GM23338 (cell line): ENCODE results near the gene LRP1B. TPM values are rescaled to one million over a fixed set of nuclear protein-coding genes. Genes with fewer than 3 reads are reported as not detected.

Source experiments
- ATAC-seq: fragments of 200-7000 bp; cut with Tn5 transposase; 3 replicates; pipeline ENCODE4 v1.9.1; 2020
- DNase-seq: peaks from one replicate; pipeline ENCODE4 v3.0.0-alpha.2; 2015; ENCODE audit warnings: low spot score
- H2AFZ ChIP-seq: fragments of 200-600 bp; sonication (generic); 2 replicates; pipeline ENCODE4 v1.8.0; 2016; ENCODE audit warnings: antibody characterized with exemption, mild to moderate bottlenecking, moderate library complexity
- H3F3A ChIP-seq: fragments of 200-600 bp; sonication (generic); replicated peaks from 2 replicates; pipeline ENCODE4 v1.8.0; 2017; ENCODE audit warnings: antibody characterized with exemption, mixed run types, low read depth
- H3K27ac ChIP-seq: fragments of 200-600 bp; sonication (generic); 2 replicates; pipeline ENCODE4 v1.6.1; 2016; ENCODE audit warnings: low read depth
- H3K27me3 ChIP-seq: fragments of 200-600 bp; sonication (generic); 2 replicates; pipeline ENCODE4 v1.8.0; 2016; ENCODE audit warnings: mild to moderate bottlenecking, mixed run types, moderate library complexity; ENCODE audit not compliant: insufficient read depth
- H3K36me3 ChIP-seq: fragments of 200-600 bp; sonication (generic); 2 replicates; pipeline ENCODE4 v1.8.0; 2016; ENCODE audit warnings: mild to moderate bottlenecking; ENCODE audit not compliant: insufficient read depth
- H3K4me1 ChIP-seq: fragments of 200-600 bp; sonication (generic); 2 replicates; pipeline ENCODE4 v1.8.0; 2016; ENCODE audit warnings: mild to moderate bottlenecking, moderate library complexity; ENCODE audit not compliant: insufficient read depth
- H3K4me2 ChIP-seq: fragments of 200-600 bp; sonication (generic); 2 replicates; pipeline ENCODE4 v1.7.1; 2017; ENCODE audit warnings: mixed run types
- H3K4me3 ChIP-seq: fragments of 200-600 bp; sonication (generic); 2 replicates; pipeline ENCODE4 v1.6.1; 2016; ENCODE audit warnings: mixed run types
- H3K79me2 ChIP-seq: fragments of 200-600 bp; sonication (generic); replicated peaks from 2 replicates; pipeline ENCODE4 v1.8.0; 2017; ENCODE audit warnings: mild to moderate bottlenecking; ENCODE audit not compliant: insufficient read depth
- H3K9me2 ChIP-seq: fragments of 200-600 bp; sonication (generic); 2 replicates; pipeline ENCODE4 v1.8.0; 2017; ENCODE audit not compliant: insufficient read depth
- H4K20me1 ChIP-seq: fragments of 200-600 bp; sonication (generic); replicated peaks from 2 replicates; pipeline ENCODE4 v1.8.0; 2017; ENCODE audit warnings: mild to moderate bottlenecking; ENCODE audit not compliant: insufficient read depth
- H3K27ac Mint-ChIP-seq: 2 replicates; pipeline ENCODE4 v1.8.0; 2020; ENCODE audit warnings: inconsistent platforms, mild to moderate bottlenecking, moderate library complexity, mixed read lengths
- H3K27me3 Mint-ChIP-seq: 3 replicates; pipeline ENCODE4 v1.8.0; 2022; ENCODE audit warnings: low read depth, mild to moderate bottlenecking, moderate library complexity, mixed read lengths, inconsistent platforms; ENCODE audit not compliant: insufficient read depth, poor library complexity
- H3K36me3 Mint-ChIP-seq: 3 replicates; pipeline ENCODE4 v1.8.0; 2021; ENCODE audit warnings: low read depth, mild to moderate bottlenecking, inconsistent platforms, moderate library complexity, mixed read lengths
- H3K4me1 Mint-ChIP-seq: 3 replicates; pipeline ENCODE4 v1.8.0; 2020; ENCODE audit warnings: mild to moderate bottlenecking, inconsistent platforms, mixed read lengths
- H3K4me3 Mint-ChIP-seq: 3 replicates; pipeline ENCODE4 v1.8.0; 2021; ENCODE audit warnings: moderate library complexity, mild to moderate bottlenecking, inconsistent platforms, mixed read lengths
- H3K9me3 Mint-ChIP-seq: 3 replicates; pipeline ENCODE4 v1.8.0; 2020; ENCODE audit warnings: moderate library complexity, mild to moderate bottlenecking, inconsistent platforms, mixed read lengths
- CTCF ChIP-seq, 2 experiments: fragments of 200-600 bp in 1 of 2; sonication (generic) in 1 of 2; conservative IDR thresholded peaks; 2 replicates each; pipeline versions ENCODE4 v1.5.1 to v1.6.1; 2016 to 2017; ENCODE audit warnings: antibody characterized with exemption in 2 of 2, low read depth in 2 of 2, mild to moderate bottlenecking in 2 of 2, moderate library complexity in 1 of 2
- EZH2 ChIP-seq: fragments of 200-600 bp; sonication (generic); IDR thresholded peaks from one replicate; pipeline ENCODE4 v1.8.0; 2017; ENCODE audit warnings: antibody characterized with exemption, mild to moderate bottlenecking, low read depth; ENCODE audit not compliant: unreplicated experiment
- JUNB ChIP-seq: IDR thresholded peaks from one replicate; pipeline ENCODE4 v1.6.1; 2016; ENCODE audit warnings: antibody characterized with exemption; ENCODE audit not compliant: unreplicated experiment
- NANOG ChIP-seq: IDR thresholded peaks from 2 replicates; pipeline ENCODE4 v1.6.1; 2016; ENCODE audit warnings: antibody characterized with exemption, borderline replicate concordance
- POLR2AphosphoS5 ChIP-seq: IDR thresholded peaks from 2 replicates; pipeline ENCODE4 v1.6.1; 2016; ENCODE audit warnings: antibody characterized with exemption, low read depth
- STAT1 ChIP-seq: IDR thresholded peaks from one replicate; pipeline ENCODE4 v1.6.1; 2016; ENCODE audit warnings: antibody characterized with exemption; ENCODE audit not compliant: unreplicated experiment
- ZNF331 ChIP-seq: fragments of 250-450 bp; sonication (Bioruptor Pico); IDR thresholded peaks from 2 replicates; pipeline ENCODE4 v1.5.0; 2020; ENCODE audit warnings: low read depth, mild to moderate bottlenecking, moderate library complexity
- ZNF462 ChIP-seq: fragments of 250-450 bp; sonication (Bioruptor Pico); IDR thresholded peaks from 2 replicates; pipeline ENCODE4 v1.5.0; 2020; ENCODE audit warnings: mild to moderate bottlenecking, moderate library complexity
- polyA plus RNA-seq: library from polyadenylated mRNA; unstranded; fragments of >200 nt; fragmentation: Nextera tagmentation; extraction: Ambion mirVana; gene quantifications from 2 replicates; pipeline ENCODE4 v1.2.1, GENCODE V29; 2016
- total RNA-seq: library from RNA; depleted of rRNA; stranded (reverse); fragments of >200 nt; shearing (Covaris generic); gene quantifications from 2 replicates; pipeline ENCODE4 v1.2.3, GENCODE V29; 2014
- TF ChIP-seq, protein P1 (sequence below): IDR thresholded peaks from one replicate; pipeline ENCODE4 v1.6.1; 2018; ENCODE audit warnings: antibody characterized with exemption; ENCODE audit not compliant: unreplicated experiment

Gene LRP1B
- total and polyA plus RNA-seq, 2 experiments from 2014 or later: 0.15 to 0.97 TPM

- TF ChIP-seq, protein P1, sequence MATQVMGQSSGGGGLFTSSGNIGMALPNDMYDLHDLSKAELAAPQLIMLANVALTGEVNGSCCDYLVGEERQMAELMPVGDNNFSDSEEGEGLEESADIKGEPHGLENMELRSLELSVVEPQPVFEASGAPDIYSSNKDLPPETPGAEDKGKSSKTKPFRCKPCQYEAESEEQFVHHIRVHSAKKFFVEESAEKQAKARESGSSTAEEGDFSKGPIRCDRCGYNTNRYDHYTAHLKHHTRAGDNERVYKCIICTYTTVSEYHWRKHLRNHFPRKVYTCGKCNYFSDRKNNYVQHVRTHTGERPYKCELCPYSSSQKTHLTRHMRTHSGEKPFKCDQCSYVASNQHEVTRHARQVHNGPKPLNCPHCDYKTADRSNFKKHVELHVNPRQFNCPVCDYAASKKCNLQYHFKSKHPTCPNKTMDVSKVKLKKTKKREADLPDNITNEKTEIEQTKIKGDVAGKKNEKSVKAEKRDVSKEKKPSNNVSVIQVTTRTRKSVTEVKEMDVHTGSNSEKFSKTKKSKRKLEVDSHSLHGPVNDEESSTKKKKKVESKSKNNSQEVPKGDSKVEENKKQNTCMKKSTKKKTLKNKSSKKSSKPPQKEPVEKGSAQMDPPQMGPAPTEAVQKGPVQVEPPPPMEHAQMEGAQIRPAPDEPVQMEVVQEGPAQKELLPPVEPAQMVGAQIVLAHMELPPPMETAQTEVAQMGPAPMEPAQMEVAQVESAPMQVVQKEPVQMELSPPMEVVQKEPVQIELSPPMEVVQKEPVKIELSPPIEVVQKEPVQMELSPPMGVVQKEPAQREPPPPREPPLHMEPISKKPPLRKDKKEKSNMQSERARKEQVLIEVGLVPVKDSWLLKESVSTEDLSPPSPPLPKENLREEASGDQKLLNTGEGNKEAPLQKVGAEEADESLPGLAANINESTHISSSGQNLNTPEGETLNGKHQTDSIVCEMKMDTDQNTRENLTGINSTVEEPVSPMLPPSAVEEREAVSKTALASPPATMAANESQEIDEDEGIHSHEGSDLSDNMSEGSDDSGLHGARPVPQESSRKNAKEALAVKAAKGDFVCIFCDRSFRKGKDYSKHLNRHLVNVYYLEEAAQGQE: no peak
- TF ChIP-seq ZNF331 (CRISPR knock-in tag): no peak
- TF ChIP-seq CTCF (conservative IDR thresholded peaks at IDR 0.05; ENCODE audit: low read depth in 2 of 2): no peak
- TF ChIP-seq EZH2: no peak
- TF ChIP-seq JUNB: no peak
Observed at GRCh38 chr2:140835079-140835478, 1295.7 kb downstream of the LRP1B start (continued).

DNA sequence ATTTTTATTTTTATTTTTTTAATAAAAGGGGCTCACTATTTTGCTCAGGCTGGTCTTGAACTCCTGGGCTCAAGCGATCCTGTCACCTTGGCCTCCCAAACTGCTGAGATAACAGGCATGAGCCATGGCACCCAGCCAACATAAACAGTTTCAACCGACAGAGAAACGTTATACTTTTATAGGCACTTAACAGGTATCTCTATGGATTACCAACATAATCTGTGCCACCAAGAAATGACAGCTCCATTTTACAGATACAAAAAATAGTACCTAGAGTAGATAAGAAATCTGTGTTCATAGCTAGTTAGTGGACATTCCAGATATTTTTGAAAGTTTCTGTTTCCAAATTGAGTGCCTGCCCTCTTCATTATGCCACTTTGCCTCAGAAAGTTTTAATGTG lies 1316.7 kb downstream of the LRP1B start:
- Histone ChIP-seq H3K27ac (no peak overlapping the region), H3K4me2 (no peak overlapping the region), H3K9me2 (no peaks in the 10 kb centered on the region), H3K27me3 (no peaks in the 10 kb centered on the region), H3K4me1 (no peaks in the 10 kb centered on the region), H4K20me1 (no peaks in the 10 kb centered on the region), H3K79me2 (no peaks in the 10 kb centered on the region), H3K4me3 (no peak overlapping the region), H3F3A (no peaks in the 10 kb centered on the region), H3K36me3 (no peaks in the 10 kb centered on the region), H2AFZ (no peak overlapping the region)
- Mint-ChIP-seq H3K4me3 (no peak overlapping the region), H3K4me1 (no peaks in the 10 kb centered on the region), H3K36me3 (no peaks in the 10 kb centered on the region; the same call in 2 of the 3 replicates), H3K27me3 (no peaks in the 10 kb centered on the region), H3K9me3 (no peaks in the 10 kb centered on the region), H3K27ac (no peak overlapping the region)
- DNase-seq (no peak), ATAC-seq (no peak)
- no peak for TF ChIP-seq POLR2AphosphoS5
- TF ChIP-seq NANOG: no peak
- no peak for TF ChIP-seq EZH2
- TF ChIP-seq CTCF (conservative IDR thresholded peaks at IDR 0.05; ENCODE audit: low read depth in 2 of 2): no peak
- no peak for TF ChIP-seq ZNF462
- TF ChIP-seq STAT1: no peak
